ENCODE measurements around the gene SNX9. TPM values are rescaled to one million over a fixed set of nuclear protein-coding genes. Genes with fewer than 3 reads are reported as not detected.

The SNX9 gene
- total and polyA plus RNA-seq, 3 donors from 2014 or later: 26.0 to 32.6 (median 30.1) TPM

- Histone ChIP-seq H3K4me1 (no peaks in the 10 kb centered on the region), H3K27me3 (no peaks in the 10 kb centered on the region), H3K4me3 (no peak overlapping the region), H3K9me3 (no peaks in the 10 kb centered on the region), H3K36me3 (ENCODE audit: low read depth, missing control alignments) (no peaks in the 10 kb centered on the region), H3K27ac (no peak overlapping the region)
- DNase-seq: no peak
- 54 to 61% methylated on average over 4 of the region's 4 CpGs for WGBS, 2 donors
- TF ChIP-seq CTCF (IDR thresholded peaks at IDR 0.05): no peak
- TF ChIP-seq POLR2A (IDR thresholded peaks at IDR 0.05): no peak
- intact Hi-C loops (cut with DNase I; ENCODE audit: low total_unique reads): no loop called here
These were observed 37.5 kb downstream of the SNX9 start for GRCh38 chr6:157860505-157860991.

GRCh38 chr6:157861184-157861583, 38.1 kb downstream of the SNX9 start:
- no peak overlapping the region for H3K4me3 ChIP-seq
- no peaks in the 10 kb centered on the region for H3K36me3 ChIP-seq (ENCODE audit: low read depth, missing control alignments)
- no peak for DNase-seq
- H3K27ac ChIP-seq: no peak overlapping the region
- no peaks in the 10 kb centered on the region for H3K4me1 ChIP-seq
- 76 to 77% methylated on average over 4 of the region's 4 CpGs for WGBS, 2 donors
- no peaks in the 10 kb centered on the region for H3K9me3 ChIP-seq
- intact Hi-C loops (cut with DNase I; ENCODE audit: low total_unique reads): no loop called here
- H3K27me3 ChIP-seq: no peaks in the 10 kb centered on the region
- TF ChIP-seq CTCF (IDR thresholded peaks at IDR 0.05) (no peak), POLR2A (IDR thresholded peaks at IDR 0.05) (no peak)

GRCh38 chr6:157861814-157862213, 38.8 kb downstream of the SNX9 start:
- Histone ChIP-seq H3K4me3 (no peak overlapping the region), H3K36me3 (ENCODE audit: low read depth, missing control alignments) (no peaks in the 10 kb centered on the region), H3K27ac (no peak overlapping the region), H3K27me3 (no peaks in the 10 kb centered on the region), H3K4me1 (no peaks in the 10 kb centered on the region), H3K9me3 (no peaks in the 10 kb centered on the region)
- TF ChIP-seq CTCF (IDR thresholded peaks at IDR 0.05) (no peak), POLR2A (IDR thresholded peaks at IDR 0.05) (no peak)
- 63 to 76% methylated on average over 3 of the region's 3 CpGs for WGBS, 2 donors
- DNase-seq: peak; percentile 31
- intact Hi-C loops (cut with DNase I; ENCODE audit: low total_unique reads): no loop called here

GRCh38 chr6:157862706-157863105, 39.7 kb downstream of the SNX9 start:
- intact Hi-C loops (cut with DNase I; ENCODE audit: low total_unique reads): no loop called here
- Histone ChIP-seq H3K27ac (no peak overlapping the region), H3K4me1 (no peaks in the 10 kb centered on the region)

More at GRCh38 chr6:157862706-157863105, 39.7 kb downstream of the SNX9 start:
- no peaks in the 10 kb centered on the region for H3K36me3 ChIP-seq (ENCODE audit: low read depth, missing control alignments)
- H3K27me3 ChIP-seq: no peaks in the 10 kb centered on the region
- no peak for DNase-seq
- 69 to 79% methylated on average over 1 of the region's 1 CpG for WGBS, 2 donors
- H3K9me3 ChIP-seq: no peaks in the 10 kb centered on the region
- no peak for TF ChIP-seq POLR2A (IDR thresholded peaks at IDR 0.05)
- TF ChIP-seq CTCF (IDR thresholded peaks at IDR 0.05): no peak
- H3K4me3 ChIP-seq: no peak overlapping the region
